Effector CD8-positive, alpha-beta T cell (primary cell): ENCODE measurements around the gene ZNF365.
"Not testable (repeated sequence)": the region's sequence is repeated elsewhere in the genome, so short reads cannot be mapped to it uniquely, and the experiment has no call there.

Experiments
- DNase-seq: peaks from one replicate; lab custom pipeline; 2025; lab: John Stamatoyannopoulos, UW

ZNF365 gene

GRCh38 chr10:62377026-62377415 lies 2.9 kb downstream of the ZNF365 start:
- no peak for DNase-seq

- DNase-seq, result no peak
These were observed 3.8 kb downstream of the ZNF365 start for GRCh38 chr10:62377966-62378365.

- DNase-seq, result not testable (repeated sequence)
These were observed 4.7 kb downstream of the ZNF365 start for GRCh38 chr10:62378877-62379276.

- no peak for DNase-seq
These were observed 5.2 kb downstream of the ZNF365 start for GRCh38 chr10:62379394-62379793.

- DNase-seq, result no peak
These were observed 5.8 kb downstream of the ZNF365 start for GRCh38 chr10:62380016-62380415.

GRCh38 chr10:62381385-62382102 lies 7.4 kb downstream of the ZNF365 start:
- no peak for DNase-seq

GRCh38 chr10:62382831-62383230 lies 8.7 kb downstream of the ZNF365 start:
- DNase-seq, result no peak

GRCh38 chr10:62384057-62384446 lies 9.9 kb downstream of the ZNF365 start:
- DNase-seq, result no peak

- no peak for DNase-seq
These were observed 10.4 kb downstream of the ZNF365 start for GRCh38 chr10:62384447-62385081.

GRCh38 chr10:62386356-62387320 lies 12.5 kb downstream of the ZNF365 start:
- DNase-seq, result no peak

- DNase-seq, result no peak
These were observed 14.2 kb downstream of the ZNF365 start for GRCh38 chr10:62388328-62388727.

- no peak for DNase-seq
These were observed 16.5 kb downstream of the ZNF365 start for GRCh38 chr10:62390497-62391176.

GRCh38 chr10:62393237-62393636 lies 19.1 kb downstream of the ZNF365 start:
- no peak for DNase-seq

- no peak for DNase-seq
These were observed 20.4 kb downstream of the ZNF365 start for GRCh38 chr10:62394556-62395018.

GRCh38 chr10:62395892-62396291 lies 21.7 kb downstream of the ZNF365 start:
- no peak for DNase-seq

GRCh38 chr10:62396864-62397263 lies 22.7 kb downstream of the ZNF365 start:
- no peak for DNase-seq

- DNase-seq, result no peak
These were observed 25.0 kb downstream of the ZNF365 start for GRCh38 chr10:62399211-62399610.

- no peak for DNase-seq
These were observed 28.3 kb downstream of the ZNF365 start for GRCh38 chr10:62402508-62402907.

- DNase-seq, result not testable (repeated sequence)
These were observed 36.4 kb downstream of the ZNF365 start for GRCh38 chr10:62410528-62410927.

- not testable (repeated sequence) for DNase-seq
These were observed 36.8 kb downstream of the ZNF365 start for GRCh38 chr10:62410934-62411333.

GRCh38 chr10:62413048-62413447 lies 38.9 kb downstream of the ZNF365 start:
- no peak for DNase-seq

GRCh38 chr10:62413652-62414051 lies 39.5 kb downstream of the ZNF365 start:
- DNase-seq, result no peak
